Activated T-helper 17 cell treated with anti-CD3 and anti-CD28 coated beads, Interleukin-2, amount 50 U/mL, for 72 hours (primary cell): ENCODE measurements around the gene LRSAM1. TPM values are rescaled to one million over a fixed set of nuclear protein-coding genes. Genes with fewer than 3 reads are reported as not detected.
A peak's percentile ranks its signal among the peaks of the same experiment; 100 is the strongest.

Experiments
- ATAC-seq: fragments of 150-1000 bp; cut with Tn5 transposase; replicated peaks from 2 replicates; pipeline ENCODE4 v1.10.0; 2021; ENCODE audit warnings: mild to moderate bottlenecking, moderate library complexity
- H3K27ac Mint-ChIP-seq: one replicate; pipeline ENCODE4 v1.8.0; 2022; ENCODE audit warnings: mixed read lengths
- H3K27me3 Mint-ChIP-seq: one replicate; pipeline ENCODE4 v1.8.0; 2022; ENCODE audit warnings: mixed read lengths
- H3K36me3 Mint-ChIP-seq: one replicate; pipeline ENCODE4 v1.8.0; 2022; ENCODE audit warnings: low read depth, mild to moderate bottlenecking, mixed read lengths
- H3K4me1 Mint-ChIP-seq: one replicate; pipeline ENCODE4 v1.8.0; 2022; ENCODE audit warnings: mixed read lengths
- H3K4me3 Mint-ChIP-seq: one replicate; pipeline ENCODE4 v1.8.0; 2022; ENCODE audit warnings: mild to moderate bottlenecking, mixed read lengths
- H3K9me3 Mint-ChIP-seq: one replicate; pipeline ENCODE4 v1.8.0; 2022; ENCODE audit warnings: mixed read lengths
- total RNA-seq, 2 donors: library from RNA; stranded (reverse); gene quantifications; one replicate each; pipeline ENCODE4 v1.2.3, GENCODE V29; 2022

The LRSAM1 gene
- total RNA-seq = 10 to 100 TPM; 22.0 to 33.5 TPM

DNA sequence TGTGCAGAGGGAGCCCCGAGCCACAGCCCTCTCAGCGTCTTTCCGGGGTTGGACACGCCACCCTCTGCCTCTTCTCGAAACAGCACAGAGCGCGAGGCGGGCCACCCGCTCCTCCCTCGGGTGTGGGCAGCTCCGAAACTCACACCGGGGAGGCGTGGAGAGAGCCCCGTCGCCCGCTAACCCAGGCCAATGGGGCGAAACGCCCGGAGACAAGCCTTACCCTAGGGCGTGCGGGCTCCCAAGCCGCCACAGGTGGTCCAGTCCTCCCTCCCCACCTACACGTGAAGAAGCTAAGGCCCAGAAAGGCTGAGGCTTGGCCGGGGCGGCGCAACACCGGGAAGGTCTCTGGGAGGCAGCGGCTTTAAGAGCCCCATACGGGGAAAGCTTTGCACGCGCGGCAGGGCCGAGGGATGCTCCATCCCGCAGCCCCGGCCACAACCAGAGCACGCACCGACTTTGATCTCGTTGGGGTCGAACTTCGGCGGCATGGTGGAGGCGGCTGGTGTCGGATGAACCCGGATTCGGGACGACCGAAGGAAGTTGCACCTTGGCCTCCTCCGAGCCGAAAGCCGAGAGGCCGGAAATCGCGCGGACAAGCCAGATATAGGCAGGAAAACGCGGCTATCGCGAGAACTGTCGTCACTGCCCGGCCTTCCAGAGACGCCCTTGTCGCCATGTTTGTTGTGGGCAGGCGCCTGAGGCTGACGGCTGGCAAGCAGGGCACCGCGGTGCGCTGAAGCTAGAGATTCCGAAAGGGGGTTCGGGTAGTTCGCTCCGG, at the start of gene LRSAM1, which contains the start of gene RPL12:
Gene LRSAM1, plus strand, starts transcription at position 681 of the 778 bp plus-strand sequence. CDS start 3,018 bp downstream, outside the sequence.
Gene RPL12, minus strand, starts transcription at position 577 of the 778 bp plus-strand sequence. Its CDS starts 89 bp downstream, at position 488.
- peak; percentile 76 for ATAC-seq
- peak within 1 kb of the TSS; percentile 96 for H3K4me3 Mint-ChIP-seq
- H3K27me3 Mint-ChIP-seq = no peaks in the 10 kb centered on the region
- H3K9me3 Mint-ChIP-seq = no peaks in the 10 kb centered on the region
- peaks cover 78% of the 10 kb centered on the region for H3K36me3 Mint-ChIP-seq
- peak within 1 kb of the TSS; percentile 96 for H3K27ac Mint-ChIP-seq
- H3K4me1 Mint-ChIP-seq = peaks cover 18% of the 10 kb centered on the region

DNA sequence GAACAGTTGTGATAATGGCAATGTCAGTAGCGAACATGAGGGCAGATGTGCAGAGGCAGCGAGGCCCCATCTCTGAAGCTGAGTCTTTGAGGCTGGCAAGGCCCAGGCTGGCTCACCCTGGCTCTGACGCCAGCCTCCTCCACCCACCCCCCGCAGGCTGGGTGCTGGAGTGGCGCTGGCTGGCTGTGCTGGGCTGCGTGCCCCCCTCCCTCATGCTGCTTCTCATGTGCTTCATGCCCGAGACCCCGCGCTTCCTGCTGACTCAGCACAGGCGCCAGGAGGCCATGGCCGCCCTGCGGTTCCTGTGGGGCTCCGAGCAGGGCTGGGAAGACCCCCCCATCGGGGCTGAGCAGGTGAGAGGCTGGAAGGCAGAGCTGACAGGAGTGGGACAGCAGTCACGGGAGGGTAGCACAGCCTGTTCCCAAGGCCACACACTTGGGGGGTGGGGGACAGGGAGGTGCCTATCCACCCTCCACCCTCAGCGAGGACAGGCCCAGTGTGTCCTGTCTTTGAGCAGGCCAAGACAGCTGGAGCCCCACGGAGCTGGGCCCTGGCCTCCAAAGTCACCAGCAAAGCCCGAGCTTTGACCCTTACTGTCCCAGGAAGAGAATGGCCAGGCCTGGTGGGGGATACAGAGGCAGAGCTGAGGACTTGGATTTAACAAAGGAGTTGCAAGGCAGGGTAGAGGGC, 48.8 kb upstream of the LRSAM1 start:
- H3K36me3 Mint-ChIP-seq = no peaks in the 10 kb centered on the region
- H3K9me3 Mint-ChIP-seq = no peaks in the 10 kb centered on the region
- H3K4me1 Mint-ChIP-seq = no peaks in the 10 kb centered on the region
- H3K27ac Mint-ChIP-seq = no peak overlapping the region
- H3K27me3 Mint-ChIP-seq = peaks cover 23% of the 10 kb centered on the region
- no peak for ATAC-seq
- H3K4me3 Mint-ChIP-seq = no peak overlapping the region

DNA sequence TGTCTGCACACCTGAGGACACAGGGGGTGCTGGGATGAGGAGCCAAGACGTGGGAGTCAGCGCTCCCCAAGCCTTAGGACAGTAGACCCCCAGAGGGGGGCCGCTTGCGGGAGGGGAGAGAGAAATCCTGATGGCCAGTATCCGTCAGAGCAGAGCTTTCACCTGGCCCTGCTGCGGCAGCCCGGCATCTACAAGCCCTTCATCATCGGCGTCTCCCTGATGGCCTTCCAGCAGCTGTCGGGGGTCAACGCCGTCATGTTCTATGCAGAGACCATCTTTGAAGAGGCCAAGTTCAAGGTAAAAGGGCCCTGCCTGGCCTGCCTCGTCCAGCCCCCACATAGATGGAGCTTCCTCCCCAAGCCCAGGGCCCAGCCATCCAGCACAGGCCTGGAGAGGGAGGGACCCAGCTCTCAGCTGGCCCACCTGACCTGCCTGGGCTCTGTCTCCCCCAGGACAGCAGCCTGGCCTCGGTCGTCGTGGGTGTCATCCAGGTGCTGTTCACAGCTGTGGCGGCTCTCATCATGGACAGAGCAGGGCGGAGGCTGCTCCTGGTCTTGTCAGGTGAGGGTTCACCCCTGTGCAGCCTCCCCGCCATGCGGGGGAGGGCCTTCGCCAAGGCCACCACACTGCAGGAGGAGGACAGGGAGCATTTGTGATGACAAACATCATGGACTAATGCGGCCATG, 47.7 kb upstream of the LRSAM1 start:
- Mint-ChIP-seq H3K27ac (no peak overlapping the region), H3K27me3 (peaks cover 17% of the 10 kb centered on the region), H3K36me3 (no peaks in the 10 kb centered on the region), H3K4me1 (no peaks in the 10 kb centered on the region), H3K4me3 (no peak overlapping the region), H3K9me3 (no peaks in the 10 kb centered on the region)
- ATAC-seq = no peak

DNA sequence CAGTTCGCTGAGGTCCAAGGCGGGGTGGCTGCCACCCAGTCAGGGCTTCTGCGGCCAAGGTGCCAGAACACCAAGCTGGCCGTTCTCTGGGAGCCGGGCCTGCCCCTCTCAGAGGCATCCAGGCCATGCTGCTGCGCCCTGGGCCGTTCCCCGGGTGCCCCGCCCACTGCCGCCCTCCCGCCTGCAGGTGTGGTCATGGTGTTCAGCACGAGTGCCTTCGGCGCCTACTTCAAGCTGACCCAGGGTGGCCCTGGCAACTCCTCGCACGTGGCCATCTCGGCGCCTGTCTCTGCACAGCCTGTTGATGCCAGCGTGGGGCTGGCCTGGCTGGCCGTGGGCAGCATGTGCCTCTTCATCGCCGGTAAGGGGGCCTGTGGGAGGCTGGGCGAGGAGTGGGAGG, 46.7 kb upstream of the LRSAM1 start:
- Mint-ChIP-seq H3K4me1 (no peaks in the 10 kb centered on the region), H3K27me3 (peaks cover 12% of the 10 kb centered on the region), H3K9me3 (no peaks in the 10 kb centered on the region), H3K36me3 (no peaks in the 10 kb centered on the region), H3K4me3 (no peak overlapping the region), H3K27ac (no peak overlapping the region)
- ATAC-seq = no peak

DNA sequence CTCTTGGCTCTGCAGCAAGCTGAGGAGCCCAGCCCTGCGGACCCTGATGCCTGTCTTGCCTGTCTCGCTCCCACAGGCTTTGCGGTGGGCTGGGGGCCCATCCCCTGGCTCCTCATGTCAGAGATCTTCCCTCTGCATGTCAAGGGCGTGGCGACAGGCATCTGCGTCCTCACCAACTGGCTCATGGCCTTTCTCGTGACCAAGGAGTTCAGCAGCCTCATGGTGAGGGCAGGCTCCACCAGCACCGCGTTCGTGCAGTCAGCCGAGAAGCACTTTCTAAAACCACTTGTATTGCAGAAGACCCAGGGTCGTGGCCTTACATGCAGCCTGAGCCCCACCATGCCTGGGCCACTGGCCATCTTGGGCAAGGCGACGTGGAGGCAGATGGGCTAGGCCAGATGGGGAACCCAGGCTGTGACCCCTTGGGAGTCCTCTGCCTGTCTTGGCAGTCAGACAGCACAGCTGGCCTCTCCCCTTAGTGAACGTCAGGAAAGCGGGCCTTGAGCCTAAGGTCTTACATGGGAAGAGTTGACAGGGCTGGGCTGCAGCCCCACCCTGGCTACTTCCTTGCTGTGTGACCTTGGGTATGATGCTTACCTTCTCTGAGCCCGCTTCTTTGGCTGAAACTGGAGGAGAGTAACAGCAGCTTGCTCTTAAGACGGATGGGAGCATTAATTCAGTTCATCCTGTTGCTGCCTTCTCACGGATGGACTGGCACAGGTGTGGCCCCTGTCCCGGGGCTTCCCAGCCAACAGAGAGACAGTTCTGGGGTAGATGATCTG, 45.8 kb upstream of the LRSAM1 start:
- Mint-ChIP-seq H3K9me3 (no peaks in the 10 kb centered on the region), H3K27ac (no peak overlapping the region), H3K27me3 (peaks cover 12% of the 10 kb centered on the region), H3K36me3 (no peaks in the 10 kb centered on the region), H3K4me1 (no peaks in the 10 kb centered on the region), H3K4me3 (no peak overlapping the region)
- ATAC-seq = no peak

DNA sequence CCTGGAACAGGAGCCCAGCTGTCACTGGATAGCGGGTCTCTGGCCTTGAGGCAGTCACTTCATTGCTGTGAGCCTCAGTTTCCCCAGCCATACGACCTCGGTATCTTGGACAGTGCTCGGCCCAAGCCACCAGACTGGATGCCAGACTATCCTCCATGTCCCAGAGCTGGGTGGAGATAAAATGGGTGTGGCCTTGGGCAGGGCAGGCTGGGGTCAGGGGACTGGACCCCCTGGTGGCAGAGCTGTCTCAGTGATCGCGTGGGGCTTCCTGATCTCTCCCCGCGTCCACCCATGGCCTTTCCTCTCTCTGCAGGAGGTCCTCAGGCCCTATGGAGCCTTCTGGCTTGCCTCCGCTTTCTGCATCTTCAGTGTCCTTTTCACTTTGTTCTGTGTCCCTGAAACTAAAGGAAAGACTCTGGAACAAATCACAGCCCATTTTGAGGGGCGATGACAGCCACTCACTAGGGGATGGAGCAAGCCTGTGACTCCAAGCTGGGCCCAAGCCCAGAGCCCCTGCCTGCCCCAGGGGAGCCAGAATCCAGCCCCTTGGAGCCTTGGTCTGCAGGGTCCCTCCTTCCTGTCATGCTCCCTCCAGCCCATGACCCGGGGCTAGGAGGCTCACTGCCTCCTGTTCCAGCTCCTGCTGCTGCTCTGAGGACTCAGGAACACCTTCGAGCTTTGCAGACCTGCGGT, 44.4 kb upstream of the LRSAM1 start:
- no peaks in the 10 kb centered on the region for H3K36me3 Mint-ChIP-seq
- H3K4me3 Mint-ChIP-seq = no peak overlapping the region
- H3K27ac Mint-ChIP-seq = no peak overlapping the region
- H3K9me3 Mint-ChIP-seq = no peaks in the 10 kb centered on the region
- no peak for ATAC-seq
- H3K27me3 Mint-ChIP-seq = peaks cover 13% of the 10 kb centered on the region
- H3K4me1 Mint-ChIP-seq = no peaks in the 10 kb centered on the region

DNA sequence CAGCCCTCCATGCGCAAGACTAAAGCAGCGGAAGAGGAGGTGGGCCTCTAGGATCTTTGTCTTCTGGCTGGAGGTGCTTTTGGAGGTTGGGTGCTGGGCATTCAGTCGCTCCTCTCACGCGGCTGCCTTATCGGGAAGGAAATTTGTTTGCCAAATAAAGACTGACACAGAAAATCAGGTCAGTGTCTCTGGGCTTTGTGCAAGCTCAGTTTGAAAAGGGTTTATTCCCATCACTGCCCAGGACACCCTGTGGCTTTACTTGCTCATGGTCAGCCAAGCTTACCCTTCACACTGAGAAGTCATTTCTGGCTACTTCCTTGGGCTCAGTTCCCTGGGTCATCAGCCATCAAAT, 43.8 kb upstream of the LRSAM1 start:
- Mint-ChIP-seq H3K4me3 (no peak overlapping the region), H3K36me3 (no peaks in the 10 kb centered on the region), H3K9me3 (no peaks in the 10 kb centered on the region), H3K27ac (no peak overlapping the region), H3K4me1 (no peaks in the 10 kb centered on the region), H3K27me3 (peaks cover 12% of the 10 kb centered on the region)
- no peak for ATAC-seq

DNA sequence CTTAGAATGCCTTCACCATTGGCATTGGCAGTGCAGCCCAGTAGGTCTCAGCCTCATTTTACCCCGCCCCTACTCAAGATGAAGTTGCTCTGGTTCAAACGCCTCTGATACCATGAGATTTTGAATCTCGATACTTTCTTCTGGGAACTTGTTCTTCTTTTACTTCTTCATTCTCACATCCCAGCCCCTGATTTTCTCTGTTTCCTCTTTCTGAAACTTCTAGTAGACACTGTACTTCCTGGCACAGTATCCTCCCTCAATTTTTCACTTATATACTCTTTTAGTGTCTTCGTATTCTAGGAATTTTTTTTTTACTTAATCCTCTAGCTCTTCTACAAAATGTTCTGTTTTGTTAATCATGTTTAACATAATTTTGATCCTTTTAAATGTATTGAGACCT, 40.2 kb upstream of the LRSAM1 start:
- Mint-ChIP-seq H3K4me1 (no peaks in the 10 kb centered on the region), H3K4me3 (no peak overlapping the region), H3K27me3 (peaks cover 33% of the 10 kb centered on the region), H3K36me3 (no peaks in the 10 kb centered on the region), H3K9me3 (no peaks in the 10 kb centered on the region), H3K27ac (no peak overlapping the region)
- ATAC-seq = no peak

DNA sequence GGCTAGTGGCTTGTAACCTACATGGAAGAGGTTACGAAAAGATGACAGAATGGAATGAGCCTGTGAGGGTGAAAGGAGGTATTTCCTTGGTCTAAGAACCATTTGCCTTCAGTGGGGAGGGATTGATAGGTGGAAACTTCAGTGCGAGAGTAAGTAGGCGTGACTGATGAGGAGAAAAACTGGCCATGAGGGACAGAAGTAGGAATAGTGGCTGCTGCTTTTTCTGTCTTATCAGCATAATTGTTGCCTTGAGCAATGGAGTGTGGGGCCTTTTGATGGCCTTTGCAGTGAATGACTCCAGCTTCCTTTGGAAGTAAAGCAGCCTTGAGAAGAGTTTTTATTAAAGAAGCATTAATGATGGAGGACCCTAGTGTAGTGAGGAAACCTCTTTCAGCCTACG, 36.2 kb upstream of the LRSAM1 start:
- Mint-ChIP-seq H3K27ac (no peak overlapping the region), H3K4me3 (no peak overlapping the region), H3K4me1 (no peaks in the 10 kb centered on the region), H3K27me3 (peaks cover 34% of the 10 kb centered on the region), H3K36me3 (no peaks in the 10 kb centered on the region), H3K9me3 (no peaks in the 10 kb centered on the region)
- ATAC-seq = no peak

DNA sequence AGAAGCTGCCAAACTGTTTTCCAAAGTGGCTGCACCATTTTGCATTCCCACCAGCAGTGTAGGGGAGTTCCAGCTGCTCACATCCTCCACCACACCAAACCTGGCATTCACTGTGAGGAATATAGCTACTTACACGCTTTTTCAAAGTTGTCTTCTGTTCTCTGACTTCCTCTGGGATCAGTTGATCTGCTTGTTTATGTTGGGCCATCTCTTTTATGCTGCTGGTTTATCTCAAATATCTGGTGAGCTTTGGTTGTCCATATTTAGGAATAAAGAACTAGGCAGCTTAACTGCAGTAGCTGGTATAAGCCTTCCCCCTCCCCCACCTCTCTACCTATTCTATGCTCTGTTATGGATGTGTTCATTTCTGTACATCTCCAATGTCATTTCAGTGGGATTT, 35.7 kb upstream of the LRSAM1 start:
- ATAC-seq = no peak
- Mint-ChIP-seq H3K27ac (no peak overlapping the region), H3K36me3 (no peaks in the 10 kb centered on the region), H3K27me3 (peaks cover 34% of the 10 kb centered on the region), H3K4me3 (no peak overlapping the region), H3K4me1 (no peaks in the 10 kb centered on the region), H3K9me3 (no peaks in the 10 kb centered on the region)

DNA sequence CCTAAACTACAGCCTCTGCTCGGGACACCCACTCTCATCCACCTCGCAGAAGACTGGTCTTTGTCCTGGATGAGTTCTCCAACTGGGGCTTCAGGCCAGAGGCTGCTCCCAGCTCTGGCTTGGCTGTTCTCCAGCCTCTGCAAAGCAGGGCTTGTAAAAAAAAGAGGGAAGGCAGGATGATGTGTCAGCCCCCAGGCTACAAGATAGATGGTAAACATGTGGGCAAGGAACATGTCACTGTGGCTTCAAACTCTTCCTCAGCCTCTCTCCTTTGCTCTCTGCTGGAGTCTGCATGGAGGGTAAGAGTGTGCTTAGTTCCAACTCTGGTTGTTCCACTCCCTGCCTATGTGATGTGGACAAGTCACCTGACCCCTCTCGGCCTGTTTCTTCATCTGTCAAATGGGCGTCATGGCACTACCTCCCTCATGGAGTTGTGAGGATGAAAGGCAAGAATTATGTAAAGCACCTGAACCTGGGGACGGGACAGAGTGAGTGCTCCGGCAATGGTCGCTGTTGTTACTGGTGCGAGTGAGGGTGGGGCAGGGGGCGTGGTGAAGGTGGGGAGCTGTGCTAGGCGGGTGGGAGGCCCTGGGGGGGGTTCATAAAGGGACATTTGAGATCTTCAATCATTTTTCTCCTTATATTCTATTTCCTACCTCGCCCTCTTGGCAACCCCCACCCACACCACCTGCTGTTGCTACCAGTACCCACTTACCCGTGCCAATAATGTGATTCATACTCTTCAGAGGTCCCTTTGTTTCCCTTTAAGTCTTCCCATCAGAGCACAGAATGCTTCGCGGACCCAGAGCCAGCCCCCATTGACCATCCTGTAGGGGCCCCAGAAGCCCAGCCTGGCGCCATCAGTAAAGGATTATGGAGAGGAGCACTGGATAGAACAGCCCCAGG, 33.9 kb upstream of the LRSAM1 start:
- no peaks in the 10 kb centered on the region for H3K9me3 Mint-ChIP-seq
- peaks cover 2% of the 10 kb centered on the region for H3K4me1 Mint-ChIP-seq
- H3K27me3 Mint-ChIP-seq = peaks cover 27% of the 10 kb centered on the region
- H3K27ac Mint-ChIP-seq = no peak overlapping the region
- no peak for ATAC-seq
- no peaks in the 10 kb centered on the region for H3K36me3 Mint-ChIP-seq
- no peak overlapping the region for H3K4me3 Mint-ChIP-seq

DNA sequence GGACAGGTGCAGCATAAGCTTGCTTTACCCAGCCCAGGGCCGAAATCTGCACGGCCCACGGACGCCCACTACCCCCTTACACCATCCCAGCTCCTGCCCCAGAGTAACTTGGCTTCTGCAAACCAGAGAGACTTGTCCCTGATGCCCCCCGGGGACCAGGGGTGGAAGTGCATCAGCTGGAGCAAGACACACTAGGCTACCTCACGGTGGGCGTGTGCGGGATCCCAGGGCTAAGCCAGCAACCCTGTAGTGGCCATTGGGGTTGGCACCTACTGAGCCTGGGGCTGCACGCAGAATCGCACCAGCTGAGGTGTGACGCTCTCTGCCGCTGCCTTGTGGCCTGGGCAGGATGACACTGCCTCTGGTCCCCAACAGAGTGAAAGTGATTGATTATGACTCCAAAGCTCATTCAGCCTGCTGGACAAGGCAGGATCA, 33.3 kb upstream of the LRSAM1 start:
- H3K27me3 Mint-ChIP-seq = peaks cover 24% of the 10 kb centered on the region
- no peak overlapping the region for H3K4me3 Mint-ChIP-seq
- peak; percentile 42 for ATAC-seq
- peaks cover 9% of the 10 kb centered on the region for H3K4me1 Mint-ChIP-seq
- no peak overlapping the region for H3K27ac Mint-ChIP-seq
- no peaks in the 10 kb centered on the region for H3K9me3 Mint-ChIP-seq
- H3K36me3 Mint-ChIP-seq = no peaks in the 10 kb centered on the region

DNA sequence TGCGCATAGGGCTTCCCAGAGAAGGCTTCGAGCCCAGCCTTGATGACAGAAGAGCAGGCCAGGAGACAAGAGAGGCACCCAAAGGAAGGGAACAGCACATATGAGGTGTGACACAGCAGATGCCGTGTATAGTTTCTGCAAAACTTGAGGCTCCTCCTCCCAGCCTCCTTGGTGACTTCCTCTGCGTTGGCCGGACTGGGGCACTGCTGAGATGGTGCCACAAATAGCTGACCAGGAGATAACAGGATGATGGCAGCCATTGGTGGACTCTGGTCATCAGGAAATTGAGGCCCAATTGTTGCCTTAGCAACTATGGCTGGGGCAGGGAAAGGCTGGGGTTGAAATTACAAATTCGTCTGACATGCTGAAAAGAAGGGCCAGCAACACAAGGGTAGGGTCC, 32.0 kb upstream of the LRSAM1 start:
- Mint-ChIP-seq H3K36me3 (peaks cover 7% of the 10 kb centered on the region), H3K9me3 (no peaks in the 10 kb centered on the region), H3K4me3 (no peak overlapping the region), H3K4me1 (peaks cover 13% of the 10 kb centered on the region), H3K27me3 (peaks cover 16% of the 10 kb centered on the region), H3K27ac (no peak overlapping the region)
- ATAC-seq = no peak
